ENCODE measurements around the gene XPO5.
A peak's percentile ranks its signal among the peaks of the same experiment; 100 is the strongest.

- TF ChIP-seq POLR2AphosphoS5 (IDR thresholded peaks at IDR 0.05; ENCODE audit: low read depth, low read length) (peak; percentile 93; the same call in 1 of the 2 replicates), TAF1 (IDR thresholded peaks at IDR 0.05; ENCODE audit: borderline replicate concordance, insufficient read depth, low read length) (peak; percentile 94), FOXP2 (optimal IDR thresholded peaks at IDR 0.05; ENCODE audit: borderline replicate concordance, extremely low read depth, extremely low read length, insufficient read depth) (peak; percentile 65)
Observed at GRCh38 chr6:43516697-43517504, 58.9 kb downstream of the XPO5 start, which contains the start of the genes POLR1C and YIPF3.

All from PFSK-1 (cell line).